ENCODE data around the gene SPOCD1. TPM values are rescaled to one million over a fixed set of nuclear protein-coding genes. Genes with fewer than 3 reads are reported as not detected.

SPOCD1 gene
- total and polyA plus RNA-seq, 2 experiments from 2014 or later: 0.73 to 1.3 TPM

GRCh38 chr1:31823780-31824179 is 8.0 kb upstream of the SPOCD1 start:
- no peak for DNase-seq (ENCODE audit: low spot score)
- Mint-ChIP-seq H3K27me3 (ENCODE audit: insufficient read depth, low read depth, poor library complexity) (no peaks in the 10 kb centered on the region), H3K4me3 (no peak overlapping the region), H3K27ac (no peak overlapping the region), H3K4me1 (no peaks in the 10 kb centered on the region), H3K36me3 (ENCODE audit: low read depth) (no peaks in the 10 kb centered on the region), H3K9me3 (no peaks in the 10 kb centered on the region)
- Histone ChIP-seq H2AFZ (no peak overlapping the region; the same call in 1 of the 2 replicates), H3K27ac (ENCODE audit: low read depth) (no peak overlapping the region), H3K36me3 (ENCODE audit: insufficient read depth) (no peaks in the 10 kb centered on the region), H3K27me3 (ENCODE audit: insufficient read depth) (no peaks in the 10 kb centered on the region), H3K4me2 (no peak overlapping the region), H4K20me1 (replicated peaks; ENCODE audit: insufficient read depth) (no peaks in the 10 kb centered on the region), H3K79me2 (replicated peaks; ENCODE audit: insufficient read depth) (no peaks in the 10 kb centered on the region), H3K9me2 (ENCODE audit: insufficient read depth) (no peaks in the 10 kb centered on the region), H3K4me1 (ENCODE audit: insufficient read depth) (no peaks in the 10 kb centered on the region), H3K4me3 (no peak overlapping the region), H3F3A (replicated peaks; ENCODE audit: low read depth) (no peaks in the 10 kb centered on the region)
- no peak for TF ChIP-seq CREB1 (CRISPR knock-in tag; IDR thresholded peaks at IDR 0.05; ENCODE audit: low read depth)
- no peak for TF ChIP-seq ZNF114 (CRISPR knock-in tag; IDR thresholded peaks at IDR 0.05)
- TF ChIP-seq CTCF (conservative IDR thresholded peaks at IDR 0.05; ENCODE audit: low read depth in 2 of 2): no peak
- TF ChIP-seq JUNB (IDR thresholded peaks at IDR 0.05; ENCODE audit: unreplicated experiment): no peak
- no peak for TF ChIP-seq ZNF462 (CRISPR knock-in tag; IDR thresholded peaks at IDR 0.05)
- TF ChIP-seq NANOG (IDR thresholded peaks at IDR 0.05; ENCODE audit: borderline replicate concordance): no peak
- TF ChIP-seq, protein P1, sequence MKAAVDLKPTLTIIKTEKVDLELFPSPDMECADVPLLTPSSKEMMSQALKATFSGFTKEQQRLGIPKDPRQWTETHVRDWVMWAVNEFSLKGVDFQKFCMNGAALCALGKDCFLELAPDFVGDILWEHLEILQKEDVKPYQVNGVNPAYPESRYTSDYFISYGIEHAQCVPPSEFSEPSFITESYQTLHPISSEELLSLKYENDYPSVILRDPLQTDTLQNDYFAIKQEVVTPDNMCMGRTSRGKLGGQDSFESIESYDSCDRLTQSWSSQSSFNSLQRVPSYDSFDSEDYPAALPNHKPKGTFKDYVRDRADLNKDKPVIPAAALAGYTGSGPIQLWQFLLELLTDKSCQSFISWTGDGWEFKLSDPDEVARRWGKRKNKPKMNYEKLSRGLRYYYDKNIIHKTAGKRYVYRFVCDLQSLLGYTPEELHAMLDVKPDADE (IDR thresholded peaks at IDR 0.05): no peak
- no peak for TF ChIP-seq EZH2 (IDR thresholded peaks at IDR 0.05; ENCODE audit: low read depth, unreplicated experiment)
- TF ChIP-seq STAT1 (IDR thresholded peaks at IDR 0.05; ENCODE audit: unreplicated experiment): no peak
- no peak for TF ChIP-seq ZNF331 (CRISPR knock-in tag; IDR thresholded peaks at IDR 0.05; ENCODE audit: low read depth)
- no peak for ATAC-seq

All from GM23338 (cell line).